ENCODE results near the gene B4GAT1. TPM values are rescaled to one million over a fixed set of nuclear protein-coding genes. Genes with fewer than 3 reads are reported as not detected.

Gene B4GAT1
- total and polyA plus RNA-seq, 9 of the 15 experiments (the other 6 are each of a cell fraction or from before 2014, with no cell fraction given): 0.86 to 9.5 (median 3.8) TPM

- TF ChIP-seq, protein P1, sequence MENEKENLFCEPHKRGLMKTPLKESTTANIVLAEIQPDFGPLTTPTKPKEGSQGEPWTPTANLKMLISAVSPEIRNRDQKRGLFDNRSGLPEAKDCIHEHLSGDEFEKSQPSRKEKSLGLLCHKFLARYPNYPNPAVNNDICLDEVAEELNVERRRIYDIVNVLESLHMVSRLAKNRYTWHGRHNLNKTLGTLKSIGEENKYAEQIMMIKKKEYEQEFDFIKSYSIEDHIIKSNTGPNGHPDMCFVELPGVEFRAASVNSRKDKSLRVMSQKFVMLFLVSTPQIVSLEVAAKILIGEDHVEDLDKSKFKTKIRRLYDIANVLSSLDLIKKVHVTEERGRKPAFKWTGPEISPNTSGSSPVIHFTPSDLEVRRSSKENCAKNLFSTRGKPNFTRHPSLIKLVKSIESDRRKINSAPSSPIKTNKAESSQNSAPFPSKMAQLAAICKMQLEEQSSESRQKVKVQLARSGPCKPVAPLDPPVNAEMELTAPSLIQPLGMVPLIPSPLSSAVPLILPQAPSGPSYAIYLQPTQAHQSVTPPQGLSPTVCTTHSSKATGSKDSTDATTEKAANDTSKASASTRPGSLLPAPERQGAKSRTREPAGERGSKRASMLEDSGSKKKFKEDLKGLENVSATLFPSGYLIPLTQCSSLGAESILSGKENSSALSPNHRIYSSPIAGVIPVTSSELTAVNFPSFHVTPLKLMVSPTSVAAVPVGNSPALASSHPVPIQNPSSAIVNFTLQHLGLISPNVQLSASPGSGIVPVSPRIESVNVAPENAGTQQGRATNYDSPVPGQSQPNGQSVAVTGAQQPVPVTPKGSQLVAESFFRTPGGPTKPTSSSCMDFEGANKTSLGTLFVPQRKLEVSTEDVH (IDR thresholded peaks at IDR 0.05; ENCODE audit: low read depth, partially characterized antibody): peak; percentile 42
- TF ChIP-seq RCOR1 (IDR thresholded peaks at IDR 0.05; ENCODE audit: borderline replicate concordance in 1 of 2, low read depth in 2 of 2, low read length in 2 of 2) (peak in 1 of 2 experiments; percentile 67; a peak in 1 of 4 replicates), EZH2 (IDR thresholded peaks at IDR 0.05; ENCODE audit: borderline replicate concordance, low read depth, low read length) (no peak), ZKSCAN8 (CRISPR knock-in tag; IDR thresholded peaks at IDR 0.05) (no peak), E2F6 (IDR thresholded peaks at IDR 0.05; ENCODE audit: borderline replicate concordance in 1 of 2, extremely low read depth in 1 of 2, insufficient read depth in 1 of 2, insufficient read length in 1 of 2, low read depth in 1 of 2, low read length in 1 of 2, poor library complexity in 1 of 2, severe bottlenecking in 1 of 2) (peak; percentile 87 to 88), CREB5 (CRISPR knock-in tag; IDR thresholded peaks at IDR 0.05) (no peak), ZZZ3 (IDR thresholded peaks at IDR 0.05) (no peak), HNRNPL (IDR thresholded peaks at IDR 0.05; ENCODE audit: low read depth, low read length) (no peak), ATF1 (CRISPR knock-in tag; IDR thresholded peaks at IDR 0.05) (no peak), ATF1 (tag; IDR thresholded peaks at IDR 0.05) (peak; percentile 45), NFE2L1 (tag; IDR thresholded peaks at IDR 0.05; ENCODE audit: borderline replicate concordance, low read depth) (no peak), ATF7 (IDR thresholded peaks at IDR 0.05) (peak; percentile 57; the same call in 1 of the 2 replicates)
- TF ChIP-seq, protein P2, sequence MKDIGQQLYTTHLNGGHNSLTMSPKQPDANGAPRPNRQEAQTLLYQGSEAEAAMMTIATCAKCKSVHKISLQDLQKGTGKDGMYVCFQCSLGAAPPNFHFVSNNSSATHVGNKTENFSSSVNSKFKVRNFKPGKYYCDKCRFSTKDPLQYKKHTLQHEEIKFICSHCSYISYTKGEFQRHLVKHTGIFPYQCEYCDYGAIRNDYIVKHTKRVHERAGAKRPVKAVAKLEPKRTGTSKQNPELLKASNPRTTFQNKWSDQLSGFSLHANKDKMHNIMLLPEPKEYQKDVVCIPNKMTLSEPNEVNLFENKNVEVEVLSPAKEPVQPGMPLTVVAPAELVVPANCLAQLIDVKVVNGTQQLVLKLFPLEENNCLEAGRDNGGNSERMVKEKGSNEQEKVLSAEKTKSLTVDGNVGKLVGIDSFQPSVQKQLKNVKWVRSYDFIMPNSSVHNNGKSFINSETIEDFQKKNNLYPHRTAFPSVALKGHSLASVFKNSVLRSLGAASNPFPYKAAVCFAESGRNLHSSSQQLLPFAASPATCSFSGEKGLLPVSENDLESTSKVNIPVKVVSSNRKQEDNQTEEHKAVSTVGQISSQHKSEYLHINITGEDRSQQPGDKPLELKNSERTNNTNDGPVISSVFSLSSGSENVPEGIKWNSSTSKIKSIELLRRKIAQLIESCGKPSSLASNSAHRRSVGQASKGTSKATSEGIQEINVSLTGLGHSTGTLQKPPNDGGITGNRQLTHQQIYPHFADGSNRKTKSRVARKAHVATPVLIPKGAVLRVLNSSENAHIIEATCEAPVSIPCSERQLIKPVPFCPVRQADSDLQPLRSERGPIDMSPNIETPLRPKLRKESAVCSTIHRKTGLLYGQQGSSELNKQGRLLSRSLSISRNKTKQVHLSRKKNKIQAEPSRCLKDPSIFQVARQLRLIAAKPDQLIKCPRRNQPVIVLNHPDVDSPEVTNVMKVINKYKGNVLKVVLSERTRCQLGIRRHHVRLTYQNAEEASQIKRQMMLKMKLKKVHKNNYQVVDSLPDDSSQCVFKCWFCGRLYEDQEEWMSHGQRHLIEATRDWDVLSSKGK (CRISPR knock-in tag; IDR thresholded peaks at IDR 0.05): no peak
- TF ChIP-seq, protein P3, sequence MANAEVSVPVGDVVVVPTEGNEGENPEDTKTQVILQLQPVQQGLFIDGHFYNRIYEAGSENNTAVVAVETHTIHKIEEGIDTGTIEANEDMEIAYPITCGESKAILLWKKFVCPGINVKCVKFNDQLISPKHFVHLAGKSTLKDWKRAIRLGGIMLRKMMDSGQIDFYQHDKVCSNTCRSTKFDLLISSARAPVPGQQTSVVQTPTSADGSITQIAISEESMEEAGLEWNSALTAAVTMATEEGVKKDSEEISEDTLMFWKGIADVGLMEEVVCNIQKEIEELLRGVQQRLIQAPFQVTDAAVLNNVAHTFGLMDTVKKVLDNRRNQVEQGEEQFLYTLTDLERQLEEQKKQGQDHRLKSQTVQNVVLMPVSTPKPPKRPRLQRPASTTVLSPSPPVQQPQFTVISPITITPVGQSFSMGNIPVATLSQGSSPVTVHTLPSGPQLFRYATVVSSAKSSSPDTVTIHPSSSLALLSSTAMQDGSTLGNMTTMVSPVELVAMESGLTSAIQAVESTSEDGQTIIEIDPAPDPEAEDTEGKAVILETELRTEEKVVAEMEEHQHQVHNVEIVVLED (CRISPR knock-in tag; IDR thresholded peaks at IDR 0.05): no peak
These were observed 18.9 kb downstream of the B4GAT1 start (continued) for GRCh38 chr11:66328302-66329144.
